Fibroblast of lung (primary cell): ENCODE measurements around the gene C1QTNF9.

ENCODE experiments used
- CTCF ChIP-seq, 2 donors: IDR thresholded peaks in 1 of 2; conservative IDR thresholded peaks in 1 of 2; 1 replicate in 1 of 2; 2 replicates in 1 of 2; pipeline ENCODE4 v1.5.1; 2011 to 2012; ENCODE audit warnings: low read length in 2 of 2, control low read depth in 1 of 2, inconsistent platforms in 1 of 2, low read depth in 1 of 2, mild to moderate bottlenecking in 1 of 2
- EZH2 ChIP-seq: IDR thresholded peaks from 2 replicates; pipeline ENCODE4 v1.5.1; 2012; ENCODE audit warnings: low read length, control low read depth, mild to moderate bottlenecking; ENCODE audit errors: missing control alignments

- no peak for TF ChIP-seq CTCF (conservative IDR thresholded peaks at IDR 0.05 in 1 of 2, IDR thresholded peaks at IDR 0.05 in 1 of 2; ENCODE audit: low read depth in 1 of 2, low read length in 2 of 2)
- TF ChIP-seq EZH2: no peak
These were observed 28.0 kb upstream of the C1QTNF9 start for GRCh38 chr13:24281188-24282008.
